RPMI7951 (cell line): Measurements from ENCODE around the gene ZBTB46. TPM values are rescaled to one million over a fixed set of nuclear protein-coding genes. Genes with fewer than 3 reads are reported as not detected.

Experiments
- DNase-seq: peaks from one replicate; pipeline ENCODE4 v3.0.0-alpha.2; 2012; ENCODE audit warnings: low read depth
- total RNA-seq: library from RNA; depleted of rRNA; stranded (reverse); fragments of >200 nt; shearing (Covaris generic); gene quantifications from 2 replicates; pipeline ENCODE4 v1.2.3, GENCODE V29; 2014

The ZBTB46 gene
- total RNA-seq, 1 experiment from 2014 or later = 3.4 TPM

DNA sequence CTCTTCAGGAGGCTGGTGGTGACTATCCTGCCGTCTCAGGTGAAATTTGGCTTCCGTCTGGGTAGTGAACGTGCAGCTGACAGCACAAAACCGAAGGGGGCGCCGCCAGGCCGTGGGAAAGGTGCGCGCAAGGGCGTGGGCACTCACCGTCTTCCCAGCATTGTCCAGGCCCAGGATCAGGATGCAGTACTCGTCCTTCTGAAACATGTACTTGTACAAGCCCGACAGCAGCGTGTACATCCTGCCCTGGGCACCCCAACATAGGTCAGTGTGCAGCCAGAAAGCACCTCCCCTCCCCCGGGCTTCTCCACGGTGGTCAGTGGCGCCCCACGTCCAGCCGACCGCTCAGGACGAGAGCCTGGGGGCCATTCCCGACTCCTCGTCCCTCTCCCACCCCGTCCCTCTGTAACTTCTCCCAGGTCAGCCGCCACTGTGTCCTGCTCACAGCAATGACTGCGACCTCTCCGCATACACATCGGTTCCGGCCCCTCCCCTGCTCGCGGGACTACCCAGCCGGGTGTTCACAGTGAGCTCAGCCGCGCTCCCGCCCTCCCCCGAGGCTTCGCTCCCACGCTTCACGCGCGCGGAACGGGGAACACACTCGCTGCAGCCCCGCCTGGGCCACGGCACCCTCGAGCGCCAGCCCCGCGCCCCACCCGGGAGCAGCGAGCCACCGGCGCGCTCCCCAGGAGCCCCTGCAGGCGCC is 124.1 kb downstream of the ZBTB46 start:
- peak; percentile 63 for DNase-seq

DNA sequence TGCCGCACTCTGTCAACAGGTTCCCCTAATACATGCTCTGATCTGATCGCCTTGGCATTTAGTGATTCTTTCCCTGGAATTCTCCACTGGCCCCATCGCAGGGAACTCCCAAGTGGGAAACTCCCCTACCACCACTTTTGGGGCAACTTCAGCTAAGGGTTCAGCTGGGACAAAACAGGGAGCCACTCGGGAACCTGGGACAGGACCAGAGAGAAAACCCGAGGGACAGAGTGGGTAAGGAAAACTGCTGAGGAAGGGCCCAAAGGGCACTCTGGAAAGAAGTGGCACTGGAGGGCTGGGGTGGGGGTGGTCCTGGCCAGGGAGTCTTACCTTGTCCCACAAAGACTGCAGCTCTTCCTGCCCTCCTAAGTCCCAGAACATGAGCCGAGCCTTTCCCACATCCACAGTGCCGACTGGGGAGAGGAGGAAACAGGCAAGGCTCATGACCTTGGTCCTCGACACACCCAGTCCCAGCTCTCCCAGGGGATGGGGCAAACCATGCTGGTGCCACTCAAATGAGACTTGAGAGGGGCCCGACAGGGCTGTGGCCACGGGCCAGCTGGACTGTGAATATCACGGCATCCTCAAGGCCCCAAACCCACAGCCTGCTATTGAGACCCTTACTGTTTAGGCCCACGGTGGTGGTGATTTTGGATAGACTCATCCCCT is 124.9 kb downstream of the ZBTB46 start:
- DNase-seq = no peak

DNA sequence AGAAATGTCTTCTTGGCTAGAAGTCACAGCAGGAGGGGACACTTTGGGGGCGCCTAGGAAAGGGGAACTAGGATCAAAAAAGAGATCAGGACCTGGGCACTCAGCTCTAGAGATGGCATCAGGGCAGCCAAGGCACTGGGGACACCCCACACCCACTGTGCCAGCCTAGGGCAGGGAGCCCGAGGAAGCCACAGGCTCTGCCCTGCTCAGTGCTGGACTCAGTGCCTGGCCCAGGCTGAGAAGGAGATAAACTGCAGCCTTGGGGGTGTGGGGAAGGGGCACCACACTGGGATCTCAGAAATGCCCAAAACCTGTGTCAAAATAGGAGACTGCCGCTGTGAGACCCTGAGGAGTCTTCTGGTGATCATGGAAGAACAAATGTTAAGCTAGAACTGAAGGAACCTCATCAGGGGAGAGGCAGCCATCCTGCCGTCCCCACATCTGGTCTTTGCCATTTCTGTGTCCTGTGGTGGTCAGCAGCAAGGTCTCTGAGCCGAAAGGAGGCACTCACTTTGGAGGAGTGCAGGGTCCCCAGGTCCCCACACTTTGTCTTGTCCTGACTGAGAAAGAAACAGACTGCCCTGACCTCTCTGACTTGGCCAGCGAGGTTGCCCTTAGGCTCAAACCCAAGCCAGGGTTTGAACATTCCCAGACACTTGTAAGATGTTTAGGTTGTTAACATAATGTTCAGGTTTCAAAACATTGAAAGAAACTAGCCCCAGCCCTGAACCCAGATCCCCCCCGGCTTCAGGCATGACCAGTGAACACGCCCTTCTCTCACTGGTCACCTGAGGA is 125.6 kb downstream of the ZBTB46 start:
- no peak for DNase-seq

DNA sequence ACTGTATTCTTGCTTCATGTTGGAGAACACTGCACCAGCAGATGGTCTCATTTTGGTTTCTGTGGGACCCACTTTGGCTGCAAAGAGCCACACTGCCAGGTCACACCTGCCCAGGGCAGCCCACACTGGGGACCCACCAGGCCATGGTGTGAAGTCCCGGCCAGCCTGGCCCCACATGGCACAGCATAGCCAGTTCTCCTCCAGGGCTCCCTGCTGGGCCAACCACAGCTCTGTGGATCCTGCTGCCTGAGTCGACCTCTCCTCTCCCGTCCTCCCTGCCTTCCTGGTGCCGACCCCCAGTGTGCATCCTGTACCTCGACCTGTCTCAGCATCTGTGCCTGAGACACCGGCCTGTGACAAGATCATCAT is 126.3 kb downstream of the ZBTB46 start:
- no peak for DNase-seq

DNA sequence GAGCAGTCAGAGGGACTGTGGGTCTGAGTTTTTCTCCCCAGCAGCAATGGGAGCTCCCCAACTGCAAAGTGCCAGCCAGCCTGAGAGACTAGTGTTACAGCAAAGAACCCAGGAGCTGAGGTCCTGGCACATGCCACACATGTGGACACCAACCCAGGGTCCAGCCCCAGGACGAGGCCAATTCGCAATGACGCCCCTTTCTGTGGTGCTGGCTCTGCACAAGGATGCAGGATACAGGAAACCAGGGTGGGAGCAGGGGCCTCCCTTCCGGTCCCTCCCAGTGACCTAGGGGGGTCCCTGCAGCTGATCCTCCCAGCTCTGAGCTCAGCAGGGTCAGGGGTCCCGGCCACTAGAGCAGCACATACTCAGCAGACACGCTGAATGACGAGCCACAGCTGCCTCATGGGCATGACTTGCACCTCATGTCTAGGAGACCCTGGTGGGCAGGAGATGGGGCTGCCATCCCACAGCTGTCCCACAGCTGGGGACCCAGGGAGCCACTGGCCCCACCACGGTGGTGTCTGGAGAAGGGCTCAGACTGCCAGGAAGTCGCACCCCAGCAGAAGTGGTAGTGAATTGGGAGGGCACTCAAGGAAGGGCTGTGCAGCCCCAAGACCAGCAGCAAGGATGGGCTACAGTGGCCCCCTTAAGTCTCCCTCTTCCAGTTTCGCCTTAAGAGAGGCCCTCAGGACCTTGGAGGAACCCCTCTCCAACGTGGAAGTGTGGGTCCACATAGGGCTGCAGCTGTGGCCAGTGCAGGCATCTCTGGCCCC is 126.9 kb downstream of the ZBTB46 start:
- no peak for DNase-seq

DNA sequence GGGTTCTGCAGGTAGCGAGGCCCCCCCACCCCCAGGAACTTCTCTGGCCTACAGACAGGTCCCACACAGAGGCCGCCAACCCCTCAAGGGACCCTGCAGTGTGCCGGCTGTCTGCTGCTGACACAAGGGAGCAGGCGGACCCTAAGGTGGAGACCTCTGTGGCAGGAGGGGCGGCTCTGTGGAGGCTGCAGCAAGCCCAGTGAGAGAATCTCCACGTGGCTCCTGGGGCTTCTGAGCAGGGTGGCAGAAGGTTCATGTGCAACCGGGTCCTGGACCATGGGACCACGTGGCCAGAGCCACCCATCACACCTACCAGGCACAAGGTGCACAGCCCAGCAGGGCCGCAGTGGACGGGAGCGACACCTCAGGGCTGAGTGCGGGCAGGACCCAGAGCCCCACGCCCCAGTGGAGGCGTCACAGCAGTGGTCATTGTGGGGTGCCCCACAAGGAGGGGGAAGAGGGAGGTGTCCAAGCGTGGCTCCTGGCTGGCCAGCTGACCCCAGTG is 127.5 kb downstream of the ZBTB46 start:
- no peak for DNase-seq

DNA sequence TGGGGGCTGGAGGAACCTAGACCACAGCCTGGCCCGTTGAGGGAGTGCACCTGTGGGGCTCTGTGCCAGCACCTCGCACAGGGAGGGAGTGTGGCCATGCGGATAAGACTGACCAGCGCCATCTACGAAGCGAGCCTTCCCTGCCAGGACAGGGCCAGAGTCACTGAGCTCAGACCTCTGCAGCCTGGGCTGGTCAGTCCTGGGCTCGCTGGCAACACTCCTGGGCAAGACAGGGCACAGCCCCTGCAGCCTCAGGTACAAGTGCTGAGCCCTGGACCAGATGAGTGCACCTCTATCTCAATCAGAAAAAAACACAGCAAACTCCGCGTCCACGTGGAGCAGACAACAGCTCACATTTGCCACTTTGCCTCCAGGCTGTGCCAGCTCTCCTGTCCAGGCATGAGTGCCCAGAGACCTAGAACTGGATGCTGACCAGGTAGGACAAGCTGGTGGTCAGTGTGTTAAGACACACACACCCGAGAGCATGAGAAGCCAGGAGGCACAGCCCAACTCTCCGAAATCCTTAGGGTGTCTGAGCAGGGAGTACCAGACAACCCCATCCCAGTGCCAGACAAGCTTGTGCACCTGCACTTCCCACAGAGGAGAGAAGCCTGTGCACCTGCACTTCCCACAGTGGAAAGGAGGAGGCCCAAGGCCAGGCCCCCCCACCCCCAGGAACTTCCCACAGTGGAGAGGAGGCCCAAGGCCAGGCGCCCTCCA is 128.2 kb downstream of the ZBTB46 start:
- no peak for DNase-seq

DNA sequence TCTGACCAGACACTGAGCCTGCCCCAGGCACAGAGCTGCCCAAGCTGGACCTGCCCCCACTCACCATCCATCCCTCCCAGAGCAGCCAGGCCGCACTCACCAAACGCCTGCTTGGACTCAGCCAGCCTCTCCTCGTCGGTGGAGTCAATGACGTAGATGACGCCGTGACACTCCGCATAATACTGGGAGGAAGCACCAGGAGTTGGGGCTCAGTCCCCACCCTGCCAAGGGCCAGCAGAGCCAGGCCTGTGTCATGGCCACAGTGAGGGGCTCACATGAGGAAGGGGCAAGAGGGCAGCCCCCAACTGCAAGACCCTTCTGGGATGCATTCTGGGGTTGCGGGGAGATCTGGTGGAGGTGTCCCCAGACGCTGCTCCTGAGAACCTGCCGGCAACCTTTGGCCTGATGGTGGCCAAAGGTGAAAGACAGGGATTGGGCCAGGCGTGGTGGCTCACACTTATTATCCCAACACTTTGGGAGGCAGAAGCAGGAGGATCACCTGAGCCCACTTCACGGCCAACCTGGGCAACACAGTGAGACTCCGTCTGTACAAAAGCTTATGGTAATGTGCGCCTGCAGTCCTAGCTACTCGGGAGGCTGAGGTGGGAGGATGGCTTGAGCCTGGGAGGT is 128.9 kb downstream of the ZBTB46 start:
- no peak for DNase-seq

DNA sequence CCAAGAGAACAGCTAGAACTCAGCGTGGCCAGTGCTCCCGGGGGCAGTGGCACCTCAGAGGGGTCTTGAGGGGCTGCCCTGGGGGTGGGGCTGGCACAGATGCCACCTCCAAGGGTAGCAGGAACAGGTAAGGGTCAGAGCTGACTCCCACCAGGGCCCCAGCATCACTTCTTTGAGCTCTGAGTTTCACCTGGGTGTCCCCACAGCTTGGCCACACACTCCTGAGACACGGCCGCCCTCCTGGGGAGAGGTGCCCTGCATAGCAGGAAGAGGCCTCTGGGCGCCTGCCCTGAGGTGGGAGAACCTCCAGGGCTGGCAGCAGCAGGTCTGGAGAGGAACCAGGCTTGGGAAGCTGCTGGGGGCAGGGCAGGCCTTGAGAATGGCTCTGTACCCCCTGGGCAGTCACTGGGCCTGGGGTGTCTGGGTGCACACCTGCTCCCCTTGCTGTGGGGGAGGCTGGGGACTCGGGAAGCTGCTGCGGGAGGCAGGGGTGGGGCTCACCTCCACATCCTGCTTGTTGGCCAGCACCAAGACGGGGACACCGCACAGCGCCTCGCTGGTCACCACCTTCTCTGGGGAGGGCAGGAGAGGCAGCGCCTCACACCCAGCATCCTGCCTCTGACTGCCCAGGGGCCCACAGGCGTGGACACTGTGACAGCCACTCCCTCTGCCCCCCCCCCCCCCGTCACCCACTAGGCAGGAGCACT is 129.6 kb downstream of the ZBTB46 start:
- DNase-seq = no peak

DNA sequence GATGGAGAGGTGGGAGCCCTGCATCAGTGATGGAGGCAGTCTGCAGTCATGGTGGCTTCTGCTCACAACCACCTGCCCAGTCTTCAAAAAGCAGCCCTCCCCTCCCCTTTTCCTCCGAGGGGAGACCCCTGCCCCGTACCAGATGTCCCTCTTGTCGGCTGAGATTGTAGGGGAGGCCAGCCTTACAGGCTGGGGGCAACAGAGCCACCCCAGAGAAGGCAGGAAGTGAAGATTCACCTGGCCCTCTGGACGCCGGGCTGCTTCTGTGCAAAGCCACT is 130.1 kb downstream of the ZBTB46 start:
- no peak for DNase-seq

DNA sequence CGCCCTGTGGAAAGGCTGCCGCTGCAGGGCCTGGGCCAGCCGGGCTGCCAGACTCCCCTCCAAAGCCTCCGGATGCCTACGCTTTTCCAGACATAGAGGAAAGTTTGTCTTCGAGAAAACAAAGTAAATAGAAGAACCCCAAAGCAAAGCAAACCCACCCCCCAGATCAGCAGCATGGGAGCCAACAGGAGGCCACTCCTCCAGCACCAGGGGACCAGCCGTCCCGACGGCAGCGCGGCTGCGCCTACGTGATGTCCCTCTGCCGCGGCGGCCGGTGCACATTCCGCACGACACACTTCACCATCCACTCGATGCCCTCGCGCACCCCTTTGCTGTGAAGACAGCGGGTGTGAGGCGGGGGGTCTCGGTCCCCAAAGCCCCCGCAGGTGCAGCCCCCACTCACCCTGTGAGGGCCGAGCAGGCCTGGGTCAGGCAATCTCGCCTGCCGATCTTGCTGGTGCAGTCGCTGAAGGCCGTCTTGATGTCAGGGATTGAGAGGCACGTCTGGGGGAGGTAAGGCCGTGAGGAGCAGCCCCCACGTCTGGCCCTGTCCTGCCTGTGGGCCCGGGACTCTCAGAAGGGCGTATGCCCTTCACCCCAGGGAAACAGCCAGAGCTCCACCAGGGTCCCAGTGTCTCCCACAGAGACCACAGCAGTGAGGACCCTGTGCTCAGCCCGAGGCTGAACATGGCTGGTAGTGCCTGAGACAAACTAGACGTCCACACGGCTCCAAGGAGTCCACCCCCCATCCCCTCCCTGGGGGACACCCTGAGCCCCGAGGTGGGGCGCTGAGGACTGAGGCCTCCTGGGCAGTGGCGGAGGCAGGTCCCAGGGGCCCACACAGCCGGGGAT is 130.6 kb downstream of the ZBTB46 start:
- DNase-seq = no peak

DNA sequence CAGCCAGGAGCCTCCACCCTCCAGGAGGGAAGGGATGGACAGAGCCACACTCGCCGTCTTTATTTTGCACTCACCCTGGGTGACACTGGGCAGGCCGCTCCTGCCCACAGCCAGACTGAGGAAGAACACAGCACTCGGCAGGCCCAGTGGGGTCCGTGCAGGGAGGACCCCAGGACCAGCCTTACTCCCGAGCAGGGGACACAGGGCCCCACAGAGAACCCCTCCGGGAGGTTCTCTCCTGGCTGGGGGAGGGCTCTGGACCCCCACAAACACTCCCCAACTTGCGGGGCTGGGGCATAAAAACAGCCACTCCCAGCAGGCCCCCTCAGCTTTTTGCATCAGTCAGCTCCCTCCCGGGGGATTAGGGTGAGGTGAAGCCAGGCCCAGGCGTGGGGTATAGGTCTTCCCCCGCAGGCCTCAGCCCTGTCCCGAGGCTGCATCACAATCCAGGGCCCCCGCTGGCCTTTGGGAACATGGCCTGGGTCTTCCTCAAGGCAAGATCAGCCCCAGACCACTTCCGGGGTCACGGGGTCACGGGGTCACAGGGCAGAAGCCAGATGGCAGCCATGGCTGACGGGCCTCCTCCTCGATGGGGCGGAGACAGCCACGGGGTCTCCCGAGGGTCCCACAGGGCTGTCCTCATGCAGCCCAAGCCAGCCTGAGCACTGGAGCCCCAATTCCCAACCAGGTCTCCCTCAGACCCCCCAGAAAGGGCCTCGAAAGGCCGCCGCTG is 131.4 kb downstream of the ZBTB46 start:
- DNase-seq = no peak

DNA sequence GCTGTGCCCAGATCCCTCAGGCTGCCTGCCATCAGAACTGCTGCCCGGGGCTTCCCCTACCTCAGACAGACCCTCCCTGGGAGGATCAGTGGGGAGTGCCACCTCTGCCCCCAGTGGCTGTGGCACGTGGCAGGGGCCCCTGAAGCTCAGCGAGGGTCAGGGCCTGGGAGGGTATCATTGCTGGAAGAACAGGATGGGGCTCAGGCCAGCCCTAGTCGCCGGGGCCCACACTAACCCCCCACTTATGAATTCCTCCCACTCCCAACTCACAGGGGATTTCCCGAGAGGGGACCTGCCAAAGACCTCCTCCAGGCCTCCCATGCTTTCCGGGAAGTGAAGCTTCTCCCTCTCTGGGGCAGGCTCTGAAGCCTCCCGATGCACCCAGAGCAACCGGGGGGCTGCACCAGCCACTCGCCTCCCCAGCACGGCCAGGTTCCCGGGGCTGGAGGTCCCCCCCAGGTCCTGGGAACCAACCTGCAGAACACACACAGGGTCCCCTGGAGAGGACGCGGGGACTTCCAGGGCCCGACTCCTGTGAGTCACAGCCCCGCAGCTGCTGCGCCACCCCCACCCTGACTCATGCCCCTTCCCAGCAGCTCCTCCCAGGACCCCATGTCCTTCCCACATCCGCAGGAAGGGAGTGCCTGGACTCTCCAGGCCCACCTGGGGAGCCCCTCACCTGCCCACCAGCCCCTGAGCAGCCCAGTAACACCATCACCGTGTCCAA is 132.2 kb downstream of the ZBTB46 start:
- peak; percentile 95 for DNase-seq

DNA sequence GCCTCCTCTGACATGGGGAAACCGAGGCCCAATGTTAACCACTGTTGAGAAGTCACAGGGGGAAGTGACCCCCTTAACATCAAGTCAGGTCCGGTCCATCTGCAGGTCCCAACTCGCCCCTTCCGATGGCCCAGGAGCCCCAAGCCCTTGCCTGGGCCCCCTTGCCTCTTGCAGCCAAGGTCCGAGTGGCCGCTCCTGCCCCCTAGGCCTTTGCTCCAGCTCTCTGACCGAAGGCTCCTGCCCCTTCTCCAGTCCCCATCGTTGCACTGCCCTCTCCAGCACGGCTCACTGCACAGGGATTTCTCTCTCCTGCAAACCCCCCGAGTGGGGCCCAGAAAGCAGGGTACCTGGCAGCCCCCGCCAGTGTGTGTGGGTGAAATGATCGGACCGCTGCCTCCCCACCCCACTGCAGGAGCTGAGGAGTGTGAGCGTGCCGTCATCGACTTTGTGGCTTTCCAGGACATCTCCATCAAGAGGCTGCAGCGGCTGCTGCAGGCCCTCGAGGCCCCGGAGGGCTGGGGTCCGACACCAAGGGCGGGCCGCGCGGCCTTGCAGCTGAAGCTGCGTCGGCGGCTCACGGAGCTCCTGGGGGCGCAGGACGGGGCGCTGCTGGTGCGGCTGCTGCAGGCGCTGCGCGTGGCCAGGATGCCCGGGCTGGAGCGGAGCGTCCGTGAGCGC is 133.1 kb downstream of the ZBTB46 start:
- no peak for DNase-seq

DNA sequence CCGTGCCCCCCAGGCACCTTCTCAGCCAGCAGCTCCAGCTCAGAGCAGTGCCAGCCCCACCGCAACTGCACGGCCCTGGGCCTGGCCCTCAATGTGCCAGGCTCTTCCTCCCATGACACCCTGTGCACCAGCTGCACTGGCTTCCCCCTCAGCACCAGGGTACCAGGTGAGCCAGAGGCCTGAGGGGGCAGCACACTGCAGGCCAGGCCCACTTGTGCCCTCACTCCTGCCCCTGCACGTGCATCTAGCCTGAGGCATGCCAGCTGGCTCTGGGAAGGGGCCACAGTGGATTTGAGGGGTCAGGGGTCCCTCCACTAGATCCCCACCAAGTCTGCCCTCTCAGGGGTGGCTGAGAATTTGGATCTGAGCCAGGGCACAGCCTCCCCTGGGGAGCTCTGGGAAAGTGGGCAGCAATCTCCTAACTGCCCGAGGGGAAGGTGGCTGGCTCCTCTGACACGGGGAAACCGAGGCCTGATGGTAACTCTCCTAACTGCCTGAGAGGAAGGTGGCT is 133.7 kb downstream of the ZBTB46 start:
- DNase-seq = no peak

DNA sequence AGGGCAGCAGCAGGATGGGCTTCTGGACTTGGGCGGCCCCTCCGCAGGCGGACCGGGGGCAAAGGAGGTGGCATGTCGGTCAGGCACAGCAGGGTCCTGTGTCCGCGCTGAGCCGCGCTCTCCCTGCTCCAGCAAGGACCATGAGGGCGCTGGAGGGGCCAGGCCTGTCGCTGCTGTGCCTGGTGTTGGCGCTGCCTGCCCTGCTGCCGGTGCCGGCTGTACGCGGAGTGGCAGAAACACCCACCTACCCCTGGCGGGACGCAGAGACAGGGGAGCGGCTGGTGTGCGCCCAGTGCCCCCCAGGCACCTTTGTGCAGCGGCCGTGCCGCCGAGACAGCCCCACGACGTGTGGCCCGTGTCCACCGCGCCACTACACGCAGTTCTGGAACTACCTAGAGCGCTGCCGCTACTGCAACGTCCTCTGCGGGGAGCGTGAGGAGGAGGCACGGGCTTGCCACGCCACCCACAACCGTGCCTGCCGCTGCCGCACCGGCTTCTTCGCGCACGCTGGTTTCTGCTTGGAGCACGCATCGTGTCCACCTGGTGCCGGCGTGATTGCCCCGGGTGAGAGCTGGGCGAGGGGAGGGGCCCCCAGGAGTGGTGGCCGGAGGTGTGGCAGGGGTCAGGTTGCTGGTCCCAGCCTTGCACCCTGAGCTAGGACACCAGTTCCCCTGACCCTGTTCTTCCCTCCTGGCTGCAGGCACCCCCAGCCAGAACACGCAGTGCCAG is 134.3 kb downstream of the ZBTB46 start, which contains the start of gene TNFRSF6B:
TSS of gene TNFRSF6B (plus strand) at position 25 of the 729 bp plus-strand sequence. CDS start at position 141, 116 bp downstream.
- no peak for DNase-seq

DNA sequence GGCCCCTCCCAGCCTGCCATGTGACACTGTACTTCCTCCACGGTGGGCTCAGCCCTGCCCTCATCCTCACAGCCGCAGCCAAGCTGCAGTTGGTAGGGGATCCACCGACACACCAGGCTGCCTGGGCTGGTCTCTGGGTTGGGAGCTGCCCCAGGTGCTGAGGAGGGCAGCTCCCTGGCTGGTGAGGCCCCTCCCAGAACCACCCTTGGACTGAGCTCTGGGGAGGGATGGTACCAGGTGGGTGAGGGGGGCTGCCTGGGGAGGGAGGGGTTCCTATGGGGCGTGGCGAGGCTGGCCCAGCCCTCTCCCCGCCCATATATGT is 134.8 kb downstream of the ZBTB46 start:
- no peak for DNase-seq
